NOMO-1 treated with DMSO at 0.1 percent for 48 hours (cell line): ENCODE measurements around the gene HLCS.
"Not testable (repeated sequence)": the region's sequence is repeated elsewhere in the genome, so short reads cannot be mapped to it uniquely, and the experiment has no call there.

Experiments
- DNase-seq: peaks from one replicate; lab custom pipeline; 2025; ENCODE audit not compliant: unreplicated experiment; lab: John Stamatoyannopoulos, UW

HLCS gene

DNA sequence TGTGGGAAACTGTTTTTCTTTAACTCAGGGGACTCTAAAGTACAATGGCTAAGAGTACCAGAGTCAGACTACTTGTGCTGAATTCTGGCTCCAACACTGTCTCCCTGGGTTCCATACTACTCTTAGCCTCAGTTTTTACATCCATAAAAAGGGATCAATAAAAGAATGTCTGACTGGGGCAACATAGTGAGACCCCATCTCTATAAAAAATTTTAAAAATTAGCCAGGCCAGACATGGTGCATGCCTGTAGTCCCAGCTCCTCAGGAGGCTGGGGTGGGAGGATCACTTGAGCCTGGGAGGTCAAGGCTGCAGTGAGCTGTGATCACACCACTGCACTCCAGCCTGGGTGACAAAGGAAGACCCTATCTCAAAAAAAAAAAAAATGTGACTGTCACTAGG, 150.4 kb downstream of the HLCS start:
- DNase-seq = not testable (repeated sequence)

DNA sequence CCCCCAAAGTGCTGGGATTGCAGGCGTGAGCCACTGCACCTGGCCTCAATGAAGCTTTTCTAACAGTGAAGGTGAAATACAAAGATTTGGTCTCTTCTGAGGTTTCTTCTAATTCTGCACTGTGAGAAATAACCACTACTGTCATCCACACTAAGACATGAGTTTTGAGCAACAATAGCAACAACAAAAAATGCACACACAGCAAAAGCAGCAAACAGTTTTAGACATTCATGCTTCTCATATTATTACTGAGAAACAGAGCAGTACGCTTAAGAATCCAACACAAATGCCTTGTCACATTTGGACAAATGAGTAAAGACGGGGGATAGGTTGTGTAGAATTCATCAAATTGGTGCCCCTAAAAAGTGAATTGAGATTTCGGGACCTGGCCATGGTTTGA, 151.2 kb downstream of the HLCS start:
- no peak for DNase-seq

DNA sequence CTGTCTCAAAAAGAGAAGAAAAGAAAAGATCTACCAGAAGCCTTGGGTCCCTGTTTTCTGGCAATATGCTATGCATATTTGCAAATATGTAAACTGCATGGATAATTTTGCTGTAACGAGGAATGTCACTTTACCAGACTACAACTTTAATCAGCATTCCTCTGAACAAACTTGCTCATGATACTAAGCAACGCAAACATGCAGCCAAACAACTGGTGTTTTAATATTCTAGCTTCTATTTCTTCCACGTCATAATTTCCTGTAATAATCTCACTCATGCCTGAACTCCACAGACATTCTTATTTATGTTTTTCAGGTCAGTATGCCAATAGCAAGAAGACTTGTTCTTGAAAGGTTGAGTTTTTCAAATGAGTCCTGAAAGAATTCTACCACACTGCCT, 153.4 kb downstream of the HLCS start:
- no peak for DNase-seq

DNA sequence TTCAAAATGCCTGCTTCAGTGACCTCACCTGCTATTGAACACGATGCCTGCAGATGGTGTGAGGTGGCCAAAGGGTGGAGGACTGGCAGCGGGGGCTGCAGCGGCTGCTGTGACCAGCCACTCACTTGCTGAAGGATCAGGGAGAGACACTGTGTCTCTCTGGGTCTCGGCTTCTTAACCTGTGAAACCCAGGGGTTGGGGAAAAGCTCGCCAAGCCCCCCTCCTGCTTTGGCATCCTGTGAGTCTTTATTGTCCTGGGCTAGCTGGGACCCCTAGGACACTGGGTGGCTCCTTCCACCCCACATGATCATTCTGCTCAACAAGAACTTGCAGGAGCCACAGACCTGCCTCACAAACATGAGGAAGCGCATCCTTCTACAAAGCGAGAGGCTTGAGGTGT, 154.7 kb downstream of the HLCS start:
- no peak for DNase-seq

DNA sequence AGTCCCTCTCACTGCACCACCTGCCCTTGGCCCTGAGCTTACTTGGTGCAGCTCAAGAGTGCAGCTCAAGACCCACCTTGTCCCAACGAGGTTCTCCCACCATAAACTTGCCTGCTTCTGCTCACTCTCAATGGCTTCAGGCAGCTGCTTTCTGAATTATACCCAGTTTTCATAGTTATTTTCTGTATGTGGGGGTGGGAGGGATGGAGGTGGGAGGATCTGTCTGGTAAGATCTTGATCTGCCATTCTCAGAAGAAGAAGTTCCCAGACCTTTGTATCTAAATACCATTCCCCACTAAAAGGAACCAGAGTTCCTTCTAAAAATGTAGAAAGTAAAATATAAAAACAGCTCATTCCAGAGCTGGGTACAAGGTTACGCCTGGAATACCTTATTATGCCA, 156.0 kb downstream of the HLCS start:
- DNase-seq = no peak

DNA sequence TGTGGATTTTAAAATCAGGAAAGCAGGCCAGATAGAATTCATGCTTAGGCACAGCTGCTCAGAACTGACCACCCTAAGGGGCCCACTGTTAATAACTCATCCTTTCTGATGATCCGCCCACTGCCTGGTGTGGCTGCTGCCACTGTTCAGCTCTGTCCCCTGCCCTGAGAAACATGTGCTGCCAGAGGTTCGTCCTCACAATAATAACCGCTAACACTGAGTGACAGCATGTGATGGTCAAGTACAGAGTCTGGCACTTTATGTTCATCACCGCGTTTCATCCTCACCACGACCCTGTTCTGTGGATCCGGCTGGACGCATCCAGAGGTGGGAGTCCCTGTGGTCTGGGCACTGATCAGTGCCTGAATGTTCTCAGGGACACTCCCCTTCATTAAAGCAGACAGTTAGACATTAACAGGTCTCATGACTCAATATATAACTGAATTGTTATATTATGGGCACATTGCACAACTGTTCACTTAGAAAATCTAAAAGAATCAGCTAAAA, 159.0 kb downstream of the HLCS start:
- no peak for DNase-seq

DNA sequence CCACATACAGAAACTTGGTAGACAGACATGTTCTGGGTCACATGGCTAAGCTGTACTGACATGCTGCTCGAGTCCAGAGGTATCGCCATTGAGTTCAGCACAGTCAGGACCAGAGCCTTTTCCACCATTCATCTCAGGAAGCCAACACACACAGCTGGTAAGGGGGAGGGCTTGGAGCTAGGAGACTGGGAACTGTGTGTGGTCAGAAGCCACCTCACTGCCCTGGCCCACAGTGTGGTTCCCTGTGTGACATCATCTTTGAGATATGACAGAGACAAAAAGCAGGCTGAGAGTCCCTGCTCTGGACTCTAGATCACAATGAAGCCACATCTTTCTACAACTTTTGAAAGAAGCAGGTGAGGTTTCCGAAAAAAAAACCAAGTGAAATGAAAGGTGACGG, 160.4 kb downstream of the HLCS start:
- DNase-seq = no peak

DNA sequence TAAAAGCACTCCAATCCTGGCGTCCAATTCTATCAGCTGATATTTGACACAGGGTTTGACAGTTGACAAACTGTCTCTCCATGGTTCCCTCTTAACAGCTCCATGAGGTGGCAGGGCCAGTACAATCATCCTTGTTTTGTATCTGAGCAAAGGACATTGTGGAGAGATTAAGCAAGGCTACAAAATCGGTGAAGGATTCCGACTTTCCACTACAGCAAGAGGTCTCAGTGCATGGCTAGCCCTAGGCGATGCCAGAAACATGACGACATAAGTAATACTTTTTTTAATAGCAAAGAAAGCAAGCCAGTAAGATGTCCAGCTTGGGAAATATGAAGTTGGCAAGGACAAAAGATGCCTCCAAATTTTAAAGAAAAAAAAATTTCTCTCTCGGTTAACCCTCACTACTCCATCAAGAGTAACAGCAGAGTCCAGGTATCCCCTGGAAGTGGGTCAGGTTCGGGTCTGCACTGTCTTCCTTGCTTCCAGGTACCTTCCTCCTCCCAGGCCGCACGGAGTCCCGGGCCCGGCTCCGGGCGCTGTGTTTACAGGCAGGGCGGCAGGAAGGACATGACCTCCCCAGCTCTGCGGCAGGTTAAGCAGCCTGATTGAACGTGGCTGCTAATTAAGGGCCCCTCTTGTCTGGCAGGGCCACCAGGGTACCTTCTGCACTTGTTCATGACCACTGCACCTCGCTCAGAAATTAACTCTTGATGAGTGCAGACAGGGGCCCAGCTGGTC, 161.4 kb downstream of the HLCS start:
- no peak for DNase-seq

DNA sequence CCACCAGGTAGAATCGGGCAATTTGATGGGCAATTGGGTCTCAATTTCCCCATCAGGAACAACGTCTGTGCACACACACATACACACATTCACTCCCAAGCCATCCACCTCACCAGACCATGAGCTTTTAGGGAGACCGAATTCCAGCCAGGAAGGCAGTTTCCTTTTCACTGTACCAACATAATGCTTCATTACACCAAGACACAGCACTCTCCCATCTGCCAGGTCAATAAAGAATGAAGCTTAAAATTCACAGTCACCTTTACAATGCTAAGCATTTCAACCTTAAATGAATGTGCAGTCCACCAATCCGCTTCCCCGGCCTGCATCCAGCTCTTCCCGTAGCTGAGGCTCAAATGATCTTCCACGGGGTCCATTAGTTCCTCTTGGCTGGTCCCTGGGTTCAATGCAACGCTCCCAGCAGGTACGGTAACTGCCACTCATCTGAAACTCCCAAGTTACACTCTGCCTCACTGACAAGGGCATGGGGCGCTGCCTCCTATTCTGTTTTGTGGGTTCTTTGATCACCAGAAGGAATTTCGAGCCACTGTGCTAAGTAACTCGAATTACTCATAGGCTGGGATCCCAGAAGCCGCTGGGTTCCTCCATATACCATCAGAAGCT, 162.5 kb downstream of the HLCS start:
- DNase-seq = no peak

DNA sequence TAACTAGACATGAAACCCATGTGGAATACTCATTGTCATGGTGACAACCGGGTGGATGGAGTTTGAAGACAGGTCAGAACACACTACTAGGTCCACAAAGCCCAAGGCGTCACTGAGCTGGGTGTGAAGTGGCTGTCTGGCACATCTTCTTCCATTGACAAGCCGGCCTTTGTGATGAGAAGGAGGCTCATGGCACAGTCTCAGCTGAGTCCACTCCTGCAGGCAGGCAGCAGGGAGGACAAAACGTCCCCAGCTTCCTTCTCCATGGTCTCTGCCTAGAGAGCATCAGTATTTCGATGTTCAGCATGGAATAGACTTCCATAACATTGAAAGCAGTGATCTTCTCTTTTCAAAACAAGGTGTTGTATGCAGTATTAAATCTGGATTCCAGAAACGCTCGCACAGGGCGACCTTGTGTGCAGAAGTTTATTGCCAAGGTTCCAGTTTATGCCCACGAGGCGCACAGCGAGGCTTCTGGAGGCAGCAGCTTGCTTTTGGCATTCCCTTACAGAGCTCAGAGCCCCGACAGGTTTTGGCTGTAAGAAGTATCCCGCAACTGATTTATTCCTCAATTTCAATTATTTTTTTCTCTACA, 163.3 kb downstream of the HLCS start:
- no peak for DNase-seq

DNA sequence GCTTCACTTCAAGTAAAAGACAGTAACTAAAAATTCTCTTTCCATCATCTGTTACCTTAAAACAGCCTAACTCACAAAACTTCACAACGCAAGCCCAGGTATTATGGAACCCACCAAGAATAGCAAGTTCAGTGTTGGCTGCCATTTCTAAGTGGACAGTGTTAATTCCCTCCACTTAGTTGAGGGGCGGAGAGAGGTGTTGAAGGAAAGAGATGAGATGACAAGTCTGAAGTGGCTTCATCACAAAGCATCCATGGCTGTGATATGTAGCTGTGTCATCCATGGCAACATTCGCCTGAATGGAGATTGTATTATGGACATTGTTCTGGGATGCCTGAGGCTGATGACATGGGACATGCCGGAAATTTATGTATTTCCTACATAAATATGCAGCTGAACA, 165.7 kb downstream of the HLCS start:
- no peak for DNase-seq

DNA sequence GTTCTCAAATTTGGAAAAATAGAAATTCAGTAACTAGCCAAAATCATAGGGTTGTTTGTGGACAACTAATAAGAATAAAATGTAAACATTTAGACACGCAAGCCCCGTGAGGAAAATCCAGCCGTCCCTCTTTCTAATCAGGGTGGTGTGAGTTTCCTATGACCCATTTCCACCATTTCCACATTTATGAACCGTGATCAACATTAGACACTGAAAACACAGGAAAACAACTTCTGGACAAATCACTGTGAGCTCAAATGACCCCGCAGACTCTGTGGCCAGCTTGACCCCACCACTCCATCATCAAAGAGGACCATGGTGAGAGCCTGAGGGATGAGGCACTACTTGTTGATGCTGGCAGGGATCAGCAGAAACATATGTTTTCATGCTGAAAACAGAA, 166.6 kb downstream of the HLCS start:
- DNase-seq = no peak

DNA sequence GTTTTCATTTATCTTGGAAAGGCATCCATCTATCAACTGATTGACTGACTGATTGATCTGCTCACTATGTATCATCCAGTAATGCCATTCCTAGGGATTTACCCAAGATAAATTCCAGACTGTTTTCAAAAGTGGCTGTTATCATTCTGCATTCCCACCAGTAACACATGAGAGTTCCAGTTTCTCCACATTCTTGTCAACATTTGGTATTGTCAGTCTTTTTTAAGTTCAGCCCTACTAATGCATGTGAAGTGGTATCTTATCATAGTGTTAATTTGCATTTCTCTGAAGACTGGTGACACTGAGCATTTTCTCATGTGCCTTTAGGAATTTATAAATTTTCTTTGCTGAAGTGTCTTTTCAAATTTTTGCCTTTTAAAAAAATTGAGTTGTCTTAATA, 168.0 kb downstream of the HLCS start:
- DNase-seq = no peak

DNA sequence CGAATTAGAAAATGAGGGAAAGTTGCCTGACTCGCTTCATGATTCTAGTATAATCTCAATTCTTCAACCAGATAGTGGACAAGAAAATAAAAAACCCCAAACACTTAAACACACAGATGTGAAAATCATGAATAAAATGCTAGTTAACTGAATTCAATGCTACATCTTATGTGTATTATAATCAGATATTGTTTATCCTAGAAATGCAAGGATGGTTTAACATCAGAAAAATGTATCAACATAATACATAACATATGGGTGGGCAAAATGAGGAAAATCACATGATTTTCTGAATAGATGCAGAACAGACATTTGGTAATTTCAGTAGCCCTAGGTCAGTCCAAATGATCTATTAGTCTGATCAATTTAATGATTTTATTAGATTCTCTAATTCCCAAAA, 170.4 kb downstream of the HLCS start:
- DNase-seq = no peak

DNA sequence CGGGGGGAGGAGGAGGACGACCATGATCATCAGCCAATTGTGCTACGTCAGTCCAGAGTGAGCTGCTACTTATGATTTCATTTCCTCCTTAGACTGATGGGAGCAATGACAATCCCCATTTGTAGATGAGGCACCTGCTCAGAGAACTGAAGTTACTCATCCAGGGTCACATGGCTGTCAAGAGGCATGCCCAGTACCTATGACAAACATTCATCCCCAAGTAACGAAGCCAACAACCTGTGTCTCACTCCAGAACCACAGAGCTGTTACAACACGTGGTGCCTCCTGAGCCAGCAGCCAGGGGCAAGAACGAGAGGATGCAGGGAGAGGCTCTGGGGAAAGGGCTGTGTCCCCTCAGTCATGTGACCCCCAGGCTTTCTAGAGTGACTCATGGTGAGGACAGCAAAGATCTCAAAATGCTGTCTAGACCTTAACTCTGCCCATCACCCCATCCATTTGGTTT, 173.9 kb downstream of the HLCS start:
- DNase-seq = no peak

DNA sequence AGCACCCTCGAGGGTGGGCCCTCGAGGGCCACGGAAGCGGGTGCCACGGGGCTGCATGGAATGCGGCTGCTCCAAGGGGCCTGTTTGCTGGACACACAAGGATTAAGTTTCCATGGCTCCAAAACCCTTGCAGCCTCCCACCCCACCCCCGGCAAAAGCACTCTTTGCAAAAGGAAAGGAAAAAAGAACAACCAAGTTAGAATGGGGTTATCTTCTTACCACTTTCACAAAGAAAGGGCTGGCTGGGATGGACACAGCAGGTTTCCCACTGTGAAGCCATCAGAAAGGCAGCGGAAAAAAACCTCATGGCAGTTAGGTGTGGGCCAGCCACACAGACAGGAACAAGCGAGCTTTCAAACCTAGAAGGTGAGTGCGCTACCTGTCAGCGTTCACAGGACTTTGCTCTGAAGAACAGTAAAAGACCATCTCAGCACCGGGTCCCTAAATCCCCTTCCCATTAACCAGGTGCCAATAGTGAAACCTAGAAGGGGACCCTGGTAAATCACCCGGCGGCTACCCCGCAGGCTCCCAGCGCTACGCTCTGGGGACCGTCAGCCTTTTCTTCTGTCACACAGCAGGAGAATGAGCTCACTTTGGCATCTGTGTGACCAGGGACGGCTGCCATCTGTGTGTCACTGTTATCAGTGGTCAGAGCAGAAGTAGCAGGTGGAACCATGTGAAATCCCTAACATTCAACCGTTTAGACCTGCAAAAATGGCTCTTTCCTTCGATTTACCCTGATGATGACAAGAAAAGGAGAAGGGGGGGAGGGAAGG, 174.6 kb downstream of the HLCS start:
- DNase-seq = no peak

DNA sequence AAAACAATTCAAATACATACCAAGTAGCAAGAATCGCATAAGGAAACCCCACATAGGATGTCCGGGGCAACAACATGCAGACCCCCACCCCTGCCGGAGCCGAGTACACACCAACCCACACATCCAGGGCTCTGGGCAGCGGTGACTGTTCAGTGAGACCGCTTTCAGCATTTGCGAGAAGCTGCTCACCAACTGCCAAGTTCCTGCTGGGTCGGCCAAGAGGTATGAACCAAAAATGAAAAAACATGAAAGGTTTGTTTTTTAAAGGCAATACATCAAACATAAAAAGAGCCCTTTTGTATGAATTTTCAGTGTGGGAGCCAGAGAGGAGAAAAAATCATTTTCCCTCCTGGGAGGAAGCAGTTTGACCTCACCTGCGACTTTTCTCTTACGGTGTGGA, 175.3 kb downstream of the HLCS start:
- DNase-seq = no peak

DNA sequence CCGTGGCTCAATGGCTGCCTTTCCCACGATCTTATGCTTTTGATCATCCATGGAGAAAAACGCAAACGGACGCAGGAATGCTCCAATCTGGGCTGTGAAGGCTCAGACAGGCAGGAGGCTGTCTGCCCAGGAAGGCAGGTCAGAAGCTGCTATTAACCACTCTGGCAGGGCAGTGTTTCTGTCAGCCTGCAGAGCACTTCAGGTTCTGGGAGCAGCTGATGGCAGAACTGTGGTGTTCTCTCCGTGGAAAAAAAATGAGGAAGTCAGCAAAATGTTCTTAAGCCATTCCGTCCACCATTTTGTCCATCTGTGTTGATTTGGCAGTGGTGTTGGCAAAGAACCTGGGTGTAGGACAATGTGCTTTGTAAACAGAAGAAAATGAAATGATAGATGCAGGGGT, 175.9 kb downstream of the HLCS start:
- DNase-seq = no peak

DNA sequence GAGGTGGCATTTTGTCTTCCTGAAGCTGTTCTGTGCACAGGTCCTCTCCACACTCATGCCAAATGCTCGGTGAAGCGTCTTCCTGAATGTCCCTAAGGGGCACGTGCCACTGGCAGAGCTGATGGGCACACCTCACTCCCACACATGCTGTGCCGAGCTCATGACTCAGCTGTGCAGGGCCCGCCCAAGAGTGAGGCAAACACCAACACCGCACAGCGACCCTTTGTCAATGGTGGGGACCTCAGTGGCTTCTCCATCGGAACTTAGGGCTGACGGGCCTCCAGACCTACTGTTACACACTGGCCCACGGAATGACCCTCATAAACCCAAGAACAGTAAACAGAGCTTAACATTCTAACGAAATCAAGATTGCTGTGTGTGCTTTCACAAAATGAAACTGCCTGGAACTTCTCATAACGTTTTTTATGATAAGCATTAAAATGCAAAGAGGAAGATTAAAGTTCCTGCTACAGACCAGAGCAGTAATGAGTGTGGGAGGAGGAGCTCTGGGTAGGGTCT, 178.3 kb downstream of the HLCS start:
- no peak for DNase-seq

DNA sequence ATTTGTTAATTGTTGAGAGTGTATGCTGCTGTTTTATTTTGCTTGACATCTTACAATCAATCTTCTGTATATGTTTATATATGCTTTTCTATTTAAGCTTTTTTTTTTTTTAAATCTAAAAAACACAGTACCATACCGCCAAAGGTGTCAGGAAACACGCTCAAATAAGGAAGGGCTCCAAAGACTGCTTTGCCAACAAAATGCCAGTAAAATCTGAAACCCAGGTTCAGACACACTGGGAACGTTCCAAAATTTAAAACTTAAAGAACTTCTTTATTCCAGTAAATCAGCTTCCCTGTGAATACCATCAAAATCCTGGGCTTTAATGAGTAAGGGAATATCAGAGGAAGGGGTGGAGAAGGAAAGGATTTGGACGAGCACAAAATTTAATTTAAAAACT, 180.3 kb downstream of the HLCS start:
- no peak for DNase-seq

DNA sequence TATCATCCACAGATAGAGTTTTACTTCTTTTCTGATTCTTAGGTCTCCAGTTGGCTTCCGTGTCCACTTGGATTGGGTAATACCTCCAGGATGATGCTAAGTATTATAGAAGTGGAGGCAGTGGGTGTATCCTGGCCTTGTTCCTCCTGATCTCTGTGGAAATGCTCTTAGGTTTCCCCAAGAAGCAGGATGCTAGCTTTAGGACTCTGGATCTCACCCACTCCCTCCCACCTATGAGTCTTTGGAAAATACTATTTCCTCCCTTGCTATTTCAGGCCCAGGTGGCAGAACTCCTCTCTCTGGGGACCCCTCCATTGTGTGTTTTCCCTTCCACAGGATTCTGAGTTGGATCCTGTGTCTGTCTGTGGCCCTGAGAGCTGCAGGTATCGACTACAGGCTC, 180.9 kb downstream of the HLCS start:
- DNase-seq = no peak
